T-helper 1 cell treated with Interleukin-12 subunit alpha and Interleukin-12 subunit beta and Interleukin-4 antibody, amounts not matched to agents 30 μg/mL and 1 μg/mL, for 36 hours (primary cell): ENCODE results near the gene ASB9.
"Not testable (repeated sequence)": the region's sequence is repeated elsewhere in the genome, so short reads cannot be mapped to it uniquely, and the experiment has no call there.

Experiments
- H3K27ac Mint-ChIP-seq: one replicate; pipeline ENCODE4 v1.8.0; 2021; ENCODE audit warnings: mild to moderate bottlenecking, mixed read lengths
- H3K27me3 Mint-ChIP-seq: one replicate; pipeline ENCODE4 v1.8.0; 2021; ENCODE audit warnings: low read depth, mixed read lengths
- H3K36me3 Mint-ChIP-seq: one replicate; pipeline ENCODE4 v1.8.0; 2021; ENCODE audit warnings: low read depth, mixed read lengths
- H3K4me1 Mint-ChIP-seq: one replicate; pipeline ENCODE4 v1.8.0; 2021; ENCODE audit warnings: low read depth, mixed read lengths
- H3K4me3 Mint-ChIP-seq: one replicate; pipeline ENCODE4 v1.8.0; 2021; ENCODE audit warnings: mild to moderate bottlenecking, moderate library complexity, mixed read lengths
- H3K9me3 Mint-ChIP-seq: one replicate; pipeline ENCODE4 v1.8.0; 2021; ENCODE audit warnings: mixed read lengths

Gene ASB9

DNA sequence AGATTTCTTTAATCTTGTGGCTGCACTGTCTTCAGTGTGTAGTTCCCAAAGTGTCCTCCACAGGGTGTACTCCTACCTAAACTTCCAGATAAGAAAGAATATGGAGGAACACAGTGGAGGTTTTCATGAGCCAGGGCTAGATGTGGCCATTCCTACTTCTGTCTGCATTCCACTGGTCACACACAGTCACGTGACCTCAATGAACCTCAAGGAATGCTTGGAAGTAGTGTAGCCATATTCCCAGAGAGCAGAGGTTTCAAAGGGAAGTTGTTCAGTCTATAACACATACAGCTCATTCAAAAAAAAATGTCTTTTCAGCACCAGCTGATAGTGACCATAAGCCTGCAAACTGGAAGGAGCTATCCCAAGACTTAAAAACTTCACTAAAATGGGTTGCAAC, 53.6 kb downstream of the ASB9 start:
- H3K27me3 Mint-ChIP-seq: peaks cover 13% of the 10 kb centered on the region
- H3K4me3 Mint-ChIP-seq: no peak overlapping the region
- no peaks in the 10 kb centered on the region for H3K36me3 Mint-ChIP-seq
- H3K4me1 Mint-ChIP-seq: no peaks in the 10 kb centered on the region
- no peak overlapping the region for H3K27ac Mint-ChIP-seq
- H3K9me3 Mint-ChIP-seq: no peaks in the 10 kb centered on the region

DNA sequence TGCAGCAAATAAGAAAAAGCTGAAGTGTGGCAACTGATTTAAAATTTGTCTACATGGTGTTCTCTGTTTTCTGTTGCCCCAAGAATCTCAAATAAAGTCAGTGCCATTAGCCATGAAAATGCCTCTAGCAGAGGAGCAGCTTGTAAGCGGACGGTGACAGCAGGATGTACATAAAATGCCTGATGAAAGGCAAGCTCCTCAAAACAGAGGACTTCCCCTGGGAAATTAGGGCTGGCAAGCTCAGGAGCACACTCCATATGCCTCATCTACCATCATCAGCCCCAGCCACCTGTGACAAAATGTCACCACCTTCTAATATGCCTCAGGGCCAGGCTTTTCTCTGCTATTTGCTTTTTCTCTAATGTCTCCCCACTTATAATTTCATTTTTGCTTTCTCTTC, 54.5 kb downstream of the ASB9 start:
- H3K27ac Mint-ChIP-seq: no peak overlapping the region
- H3K9me3 Mint-ChIP-seq: no peaks in the 10 kb centered on the region
- peaks cover 13% of the 10 kb centered on the region for H3K27me3 Mint-ChIP-seq
- no peaks in the 10 kb centered on the region for H3K36me3 Mint-ChIP-seq
- no peaks in the 10 kb centered on the region for H3K4me1 Mint-ChIP-seq
- no peak overlapping the region for H3K4me3 Mint-ChIP-seq

DNA sequence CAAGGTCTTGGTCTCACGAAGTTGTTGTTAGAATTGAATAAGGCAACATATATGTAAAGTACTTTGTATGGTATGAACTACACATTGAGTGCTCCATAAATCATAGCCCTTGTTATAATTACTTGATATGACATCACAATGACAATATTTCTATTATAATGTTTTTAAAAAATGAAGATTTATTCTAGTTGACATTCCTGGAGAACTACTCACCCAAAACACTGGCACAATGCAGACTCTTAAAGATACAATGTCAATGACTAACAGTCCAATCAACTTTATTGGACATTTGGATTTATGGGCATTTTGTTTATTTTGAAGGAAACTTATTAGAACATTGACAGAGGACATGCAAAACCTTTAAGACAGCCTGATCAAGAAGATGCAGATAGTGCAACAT, 55.3 kb downstream of the ASB9 start:
- no peaks in the 10 kb centered on the region for H3K9me3 Mint-ChIP-seq
- no peak overlapping the region for H3K27ac Mint-ChIP-seq
- no peaks in the 10 kb centered on the region for H3K4me1 Mint-ChIP-seq
- H3K27me3 Mint-ChIP-seq: peaks cover 17% of the 10 kb centered on the region
- H3K36me3 Mint-ChIP-seq: no peaks in the 10 kb centered on the region
- H3K4me3 Mint-ChIP-seq: no peak overlapping the region

DNA sequence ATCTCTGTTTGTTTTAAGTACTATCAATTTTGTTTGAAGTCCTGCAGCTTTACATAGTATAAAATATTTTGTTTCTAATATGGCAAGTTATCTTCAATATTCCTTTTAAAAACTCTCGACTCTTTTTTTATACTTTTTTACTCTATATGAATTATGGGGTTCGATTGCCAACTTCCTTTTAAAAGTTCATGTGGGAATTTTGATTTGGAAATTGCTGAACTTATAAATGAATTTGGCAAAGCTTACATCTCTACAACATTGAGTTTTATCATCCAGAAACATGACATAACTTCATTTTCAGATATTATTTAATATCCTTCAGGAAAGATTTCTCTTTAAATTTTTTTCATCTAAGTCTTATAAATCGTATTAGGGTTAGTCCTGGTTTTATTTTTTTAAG, 60.8 kb downstream of the ASB9 start:
- H3K4me3 Mint-ChIP-seq: no peak overlapping the region

DNA sequence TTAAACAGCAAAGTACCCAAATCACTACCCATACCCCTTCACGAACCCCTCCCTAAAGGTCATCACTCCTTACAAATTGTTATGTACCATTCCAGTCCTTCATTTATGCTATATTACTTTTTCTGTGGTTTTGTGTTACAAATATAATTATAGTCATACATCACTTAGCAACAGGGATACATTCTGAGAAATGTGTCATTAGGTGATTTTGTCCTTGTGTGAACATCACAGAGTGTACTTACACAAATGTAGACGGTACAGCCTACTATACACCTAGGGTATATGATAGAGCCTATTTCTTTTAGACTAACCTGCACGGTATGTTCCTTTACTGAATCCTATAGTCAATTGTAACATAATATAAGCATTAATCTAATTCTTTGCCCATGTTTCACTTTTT, 61.9 kb downstream of the ASB9 start:
- Mint-ChIP-seq H3K27me3 (peaks cover 10% of the 10 kb centered on the region), H3K27ac (no peak overlapping the region), H3K4me1 (peaks cover 25% of the 10 kb centered on the region), H3K9me3 (no peaks in the 10 kb centered on the region), H3K36me3 (peaks cover 2% of the 10 kb centered on the region), H3K4me3 (no peak overlapping the region)

More for the DNA sequence above, 60.8 kb downstream of the ASB9 start:
- peaks cover 14% of the 10 kb centered on the region for H3K4me1 Mint-ChIP-seq
- H3K36me3 Mint-ChIP-seq: peaks cover 2% of the 10 kb centered on the region
- peaks cover 10% of the 10 kb centered on the region for H3K27me3 Mint-ChIP-seq
- no peak overlapping the region for H3K27ac Mint-ChIP-seq
- no peaks in the 10 kb centered on the region for H3K9me3 Mint-ChIP-seq

DNA sequence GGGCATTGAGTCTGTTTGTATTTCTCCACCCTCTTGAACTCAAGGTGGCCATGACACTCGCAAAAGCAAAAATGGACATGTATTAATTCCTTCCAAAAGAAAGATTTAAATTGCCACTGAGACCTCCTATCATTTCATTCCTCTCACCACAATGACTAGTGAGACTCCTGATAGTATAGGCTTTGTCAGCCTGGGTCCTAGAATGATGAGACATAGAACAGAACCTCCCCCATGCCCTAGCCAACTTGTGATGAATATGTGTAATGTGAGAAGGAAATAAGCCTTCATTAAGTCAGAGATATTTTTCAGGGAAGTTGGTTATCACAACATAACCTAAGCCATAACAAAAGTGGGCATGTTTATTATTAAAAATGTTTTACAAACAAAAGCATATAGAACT, 62.5 kb downstream of the ASB9 start:
- Mint-ChIP-seq H3K27ac (no peak overlapping the region), H3K27me3 (peaks cover 6% of the 10 kb centered on the region), H3K36me3 (peaks cover 2% of the 10 kb centered on the region), H3K4me3 (no peak overlapping the region), H3K4me1 (peaks cover 31% of the 10 kb centered on the region), H3K9me3 (no peaks in the 10 kb centered on the region)

DNA sequence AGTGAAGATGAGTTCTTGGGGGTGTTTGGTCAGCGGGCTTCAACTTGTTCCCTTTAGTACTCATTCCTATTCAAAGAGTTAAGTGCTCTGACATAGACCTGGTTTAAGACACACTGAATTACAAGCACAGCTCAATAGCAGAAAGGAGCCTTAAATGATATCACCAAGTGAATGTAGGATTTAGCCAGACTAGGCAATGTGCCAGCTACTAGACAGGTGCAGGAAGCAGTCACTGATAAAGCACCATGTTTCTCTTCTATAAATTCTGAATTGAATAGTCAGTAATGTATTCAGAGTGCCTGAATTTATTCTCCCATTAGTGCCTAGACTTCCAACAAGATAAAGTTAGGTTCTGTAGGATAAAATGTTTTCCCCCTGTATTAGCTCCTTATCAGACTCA, 63.6 kb downstream of the ASB9 start:
- Mint-ChIP-seq H3K27ac (no peak overlapping the region), H3K9me3 (no peaks in the 10 kb centered on the region), H3K4me3 (no peak overlapping the region)

DNA sequence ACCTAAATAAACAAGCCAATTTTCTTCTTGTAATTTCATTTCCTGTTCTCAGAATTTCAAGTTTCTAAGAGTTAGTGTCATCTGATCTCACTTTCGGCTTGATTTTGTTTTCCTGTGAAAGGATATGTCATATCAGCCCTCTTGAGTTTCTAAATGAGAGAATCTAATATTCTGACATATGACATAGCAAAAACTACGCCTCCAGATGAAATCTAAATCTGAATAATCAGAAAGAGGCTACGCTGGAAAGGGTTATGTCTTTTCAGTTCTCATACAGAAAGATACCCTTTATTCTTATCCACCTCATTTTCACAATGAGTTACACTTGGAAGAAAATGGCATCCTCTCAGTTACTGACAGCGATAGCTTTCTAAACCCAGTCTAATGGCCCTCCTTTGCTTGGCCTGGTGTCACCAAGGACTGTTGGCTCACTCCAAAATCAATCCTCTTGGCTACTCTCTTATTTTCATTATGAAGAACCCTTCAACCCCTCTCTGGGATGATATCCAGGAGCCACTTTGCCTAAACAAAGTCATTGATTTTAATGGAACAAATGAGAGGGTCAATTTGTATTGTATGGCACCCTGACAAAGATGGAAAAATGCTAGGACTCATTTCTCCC, 65.6 kb downstream of the ASB9 start:
- H3K27me3 Mint-ChIP-seq: peaks cover 9% of the 10 kb centered on the region
- H3K9me3 Mint-ChIP-seq: no peaks in the 10 kb centered on the region
- peaks cover 6% of the 10 kb centered on the region for H3K36me3 Mint-ChIP-seq
- peaks cover 40% of the 10 kb centered on the region for H3K4me1 Mint-ChIP-seq
- peak overlapping the region; percentile 25 for H3K4me3 Mint-ChIP-seq
- peak overlapping the region; percentile 80 for H3K27ac Mint-ChIP-seq

More for the DNA sequence above, 63.6 kb downstream of the ASB9 start:
- Mint-ChIP-seq H3K4me1 (peaks cover 37% of the 10 kb centered on the region), H3K36me3 (peaks cover 5% of the 10 kb centered on the region), H3K27me3 (peaks cover 8% of the 10 kb centered on the region)

DNA sequence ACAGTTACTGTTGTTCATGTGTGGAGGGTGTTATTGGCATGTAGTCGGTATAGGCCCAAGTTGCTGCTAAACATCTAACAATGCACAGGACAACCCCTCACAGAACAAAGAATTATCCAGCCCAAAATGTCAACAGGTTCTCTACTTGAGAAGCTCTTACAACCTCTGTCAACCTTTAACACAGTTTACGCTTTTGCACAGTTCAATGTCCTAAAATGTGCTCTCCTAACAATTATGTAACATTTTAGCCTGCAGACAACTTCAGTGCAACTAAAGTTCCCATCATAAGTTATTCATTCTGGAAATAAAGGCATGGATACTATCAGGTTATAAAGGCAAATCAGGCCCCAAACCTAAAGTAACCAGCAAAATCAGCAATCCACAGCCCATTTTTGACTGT, 66.2 kb downstream of the ASB9 start:
- H3K9me3 Mint-ChIP-seq: no peaks in the 10 kb centered on the region
- peaks cover 6% of the 10 kb centered on the region for H3K36me3 Mint-ChIP-seq
- H3K4me1 Mint-ChIP-seq: peaks cover 40% of the 10 kb centered on the region
- H3K27ac Mint-ChIP-seq: peak overlapping the region; percentile 80
- peak overlapping the region; percentile 25 for H3K4me3 Mint-ChIP-seq
- H3K27me3 Mint-ChIP-seq: peaks cover 9% of the 10 kb centered on the region

DNA sequence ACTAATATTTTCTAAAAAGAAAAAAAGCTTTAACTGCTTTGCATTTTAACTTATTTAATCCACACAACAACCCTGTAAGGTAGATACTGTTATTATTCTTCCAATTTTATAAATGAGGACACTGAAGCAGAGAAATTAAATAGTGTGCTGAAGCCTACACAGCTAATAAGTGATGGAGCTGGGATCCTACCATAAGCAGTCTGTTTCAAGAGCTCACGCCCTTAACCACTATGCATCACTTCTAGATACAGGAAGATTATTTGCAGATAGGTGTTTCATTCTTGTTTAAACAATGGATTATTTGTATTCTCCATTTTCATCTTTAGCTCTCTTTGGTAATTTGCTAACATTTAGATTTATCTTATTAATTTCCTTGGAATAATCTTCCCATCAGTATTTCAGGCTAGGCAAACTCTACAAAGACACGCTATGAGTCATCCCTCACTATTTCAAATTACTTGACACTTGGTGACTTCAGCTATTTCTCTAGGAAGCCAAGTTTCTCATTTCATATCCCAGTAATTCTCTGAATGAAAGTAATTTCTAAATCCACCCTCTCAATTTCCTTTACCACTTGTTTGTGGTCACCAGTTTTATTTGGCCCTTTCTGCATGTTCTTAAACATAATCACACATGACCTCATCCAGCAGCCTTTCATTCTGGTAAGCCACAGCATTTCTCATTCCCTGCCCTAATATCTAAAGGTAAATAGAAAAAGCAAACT, 67.3 kb downstream of the ASB9 start:
- H3K9me3 Mint-ChIP-seq: no peaks in the 10 kb centered on the region
- peaks cover 6% of the 10 kb centered on the region for H3K36me3 Mint-ChIP-seq
- peak overlapping the region; percentile 8 for H3K4me3 Mint-ChIP-seq
- no peak overlapping the region for H3K27ac Mint-ChIP-seq
- peaks cover 38% of the 10 kb centered on the region for H3K4me1 Mint-ChIP-seq
- peaks cover 9% of the 10 kb centered on the region for H3K27me3 Mint-ChIP-seq

DNA sequence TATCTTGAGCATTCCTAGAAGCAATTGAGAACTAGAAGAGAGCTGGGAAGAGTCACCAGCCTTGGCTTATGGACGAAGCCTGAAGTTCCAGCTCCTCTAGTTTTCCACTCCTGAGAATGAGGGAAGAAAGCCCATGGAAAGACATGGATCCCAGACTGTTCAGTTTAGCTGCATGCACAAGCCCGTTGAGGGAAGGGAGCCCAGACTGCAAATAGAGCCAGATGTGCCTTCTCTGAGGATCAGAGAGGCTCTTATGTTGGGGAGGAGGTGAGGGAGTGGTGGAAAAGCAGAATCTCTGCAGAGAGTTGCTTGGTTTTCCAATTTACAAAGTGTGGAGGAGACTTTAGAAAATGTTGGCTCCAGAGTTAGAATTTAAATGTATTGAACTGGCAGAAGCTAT, 69.0 kb downstream of the ASB9 start:
- Mint-ChIP-seq H3K27me3 (peaks cover 7% of the 10 kb centered on the region), H3K9me3 (no peaks in the 10 kb centered on the region), H3K4me3 (no peak overlapping the region), H3K4me1 (peaks cover 35% of the 10 kb centered on the region), H3K36me3 (peaks cover 4% of the 10 kb centered on the region), H3K27ac (no peak overlapping the region)

DNA sequence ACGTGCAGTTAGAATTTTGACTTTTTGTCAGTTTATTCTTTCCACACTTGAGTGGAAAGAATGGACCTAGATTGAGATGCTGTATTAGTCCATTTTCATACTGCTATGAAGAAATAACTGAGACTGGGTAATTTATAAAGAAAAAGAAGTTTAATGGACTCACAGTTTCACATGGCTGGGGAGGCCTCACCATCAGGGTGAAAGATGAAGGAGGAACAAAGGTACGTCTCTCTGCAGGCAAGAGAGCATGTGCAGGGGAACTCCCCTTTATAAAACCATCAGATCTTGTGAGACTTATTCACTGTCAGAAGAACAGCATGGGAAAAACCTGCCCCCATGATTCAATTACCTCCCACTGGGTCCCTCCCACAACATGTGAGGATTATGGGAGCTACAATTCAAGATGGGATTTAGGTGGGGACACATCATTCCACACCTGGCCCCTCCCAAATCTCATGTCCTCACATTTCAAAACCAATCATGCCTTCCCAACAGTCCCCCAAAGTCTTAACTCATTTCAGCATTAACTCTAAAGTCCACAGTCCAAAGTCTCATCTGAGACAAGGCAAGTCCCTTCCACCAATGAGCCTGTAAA, 71.2 kb downstream of the ASB9 start:
- H3K36me3 Mint-ChIP-seq, H3K4me3 Mint-ChIP-seq, H3K27ac Mint-ChIP-seq, H3K9me3 Mint-ChIP-seq: not testable (repeated sequence)
- H3K4me1 Mint-ChIP-seq: peaks cover 22% of the 10 kb centered on the region
- peaks cover 19% of the 10 kb centered on the region for H3K27me3 Mint-ChIP-seq

DNA sequence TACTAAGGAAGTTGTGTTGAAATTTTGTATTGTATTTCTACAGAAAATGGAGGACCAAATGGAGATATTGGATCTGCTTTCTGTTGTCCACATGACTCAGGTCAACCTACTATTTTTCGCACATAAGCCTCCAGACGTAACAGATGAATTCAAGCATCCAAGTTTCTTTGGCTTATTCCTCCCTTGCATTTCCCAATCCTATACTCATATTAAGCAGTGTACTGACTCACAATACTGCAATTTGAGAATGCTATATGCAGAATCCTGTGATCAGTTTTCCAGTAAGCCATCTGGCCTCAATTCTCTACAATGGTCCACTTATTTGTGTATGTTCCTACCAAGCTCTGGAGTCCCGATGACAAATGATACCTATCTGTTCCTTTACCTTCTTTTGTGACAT, 75.7 kb downstream of the ASB9 start:
- no peak overlapping the region for H3K27ac Mint-ChIP-seq
- no peaks in the 10 kb centered on the region for H3K9me3 Mint-ChIP-seq
- no peak overlapping the region for H3K4me3 Mint-ChIP-seq
- peaks cover 15% of the 10 kb centered on the region for H3K27me3 Mint-ChIP-seq
- no peaks in the 10 kb centered on the region for H3K36me3 Mint-ChIP-seq
- H3K4me1 Mint-ChIP-seq: no peaks in the 10 kb centered on the region
